H54 (cell line): ENCODE results near the gene CCR6.

Experiments
- DNase-seq: peaks from one replicate; pipeline ENCODE4 v3.0.0; 2011; ENCODE audit warnings: low spot score, mixed read lengths; ENCODE audit not compliant: insufficient read length
- FAIRE-seq: peaks from 3 replicates; lab custom pipeline; 2011; peaks lifted over from hg19 to GRCh38; lab: Jason Lieb, UNC
- POLR2A ChIP-seq: IDR thresholded peaks from 2 replicates; pipeline ENCODE4 v1.6.1; 2011; ENCODE audit warnings: low read depth, mild to moderate bottlenecking, low read length

The CCR6 gene

DNA sequence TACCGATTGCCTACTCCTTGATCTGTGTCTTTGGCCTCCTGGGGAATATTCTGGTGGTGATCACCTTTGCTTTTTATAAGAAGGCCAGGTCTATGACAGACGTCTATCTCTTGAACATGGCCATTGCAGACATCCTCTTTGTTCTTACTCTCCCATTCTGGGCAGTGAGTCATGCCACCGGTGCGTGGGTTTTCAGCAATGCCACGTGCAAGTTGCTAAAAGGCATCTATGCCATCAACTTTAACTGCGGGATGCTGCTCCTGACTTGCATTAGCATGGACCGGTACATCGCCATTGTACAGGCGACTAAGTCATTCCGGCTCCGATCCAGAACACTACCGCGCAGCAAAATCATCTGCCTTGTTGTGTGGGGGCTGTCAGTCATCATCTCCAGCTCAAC is 13.5 kb downstream of the CCR6 start:
- TF ChIP-seq POLR2A, result no peak
- no peak for FAIRE-seq
- no peak for DNase-seq

DNA sequence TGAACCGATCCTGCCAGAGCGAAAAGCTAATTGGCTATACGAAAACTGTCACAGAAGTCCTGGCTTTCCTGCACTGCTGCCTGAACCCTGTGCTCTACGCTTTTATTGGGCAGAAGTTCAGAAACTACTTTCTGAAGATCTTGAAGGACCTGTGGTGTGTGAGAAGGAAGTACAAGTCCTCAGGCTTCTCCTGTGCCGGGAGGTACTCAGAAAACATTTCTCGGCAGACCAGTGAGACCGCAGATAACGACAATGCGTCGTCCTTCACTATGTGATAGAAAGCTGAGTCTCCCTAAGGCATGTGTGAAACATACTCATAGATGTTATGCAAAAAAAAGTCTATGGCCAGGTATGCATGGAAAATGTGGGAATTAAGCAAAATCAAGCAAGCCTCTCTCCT is 14.2 kb downstream of the CCR6 start:
- TF ChIP-seq POLR2A, result no peak
- FAIRE-seq (no peak), DNase-seq (no peak)

DNA sequence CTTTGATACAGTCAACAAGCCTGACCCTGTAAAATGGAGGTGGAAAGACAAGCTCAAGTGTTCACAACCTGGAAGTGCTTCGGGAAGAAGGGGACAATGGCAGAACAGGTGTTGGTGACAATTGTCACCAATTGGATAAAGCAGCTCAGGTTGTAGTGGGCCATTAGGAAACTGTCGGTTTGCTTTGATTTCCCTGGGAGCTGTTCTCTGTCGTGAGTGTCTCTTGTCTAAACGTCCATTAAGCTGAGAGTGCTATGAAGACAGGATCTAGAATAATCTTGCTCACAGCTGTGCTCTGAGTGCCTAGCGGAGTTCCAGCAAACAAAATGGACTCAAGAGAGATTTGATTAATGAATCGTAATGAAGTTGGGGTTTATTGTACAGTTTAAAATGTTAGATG is 15.0 kb downstream of the CCR6 start:
- FAIRE-seq, result no peak
- DNase-seq, result no peak
- TF ChIP-seq POLR2A, result no peak

DNA sequence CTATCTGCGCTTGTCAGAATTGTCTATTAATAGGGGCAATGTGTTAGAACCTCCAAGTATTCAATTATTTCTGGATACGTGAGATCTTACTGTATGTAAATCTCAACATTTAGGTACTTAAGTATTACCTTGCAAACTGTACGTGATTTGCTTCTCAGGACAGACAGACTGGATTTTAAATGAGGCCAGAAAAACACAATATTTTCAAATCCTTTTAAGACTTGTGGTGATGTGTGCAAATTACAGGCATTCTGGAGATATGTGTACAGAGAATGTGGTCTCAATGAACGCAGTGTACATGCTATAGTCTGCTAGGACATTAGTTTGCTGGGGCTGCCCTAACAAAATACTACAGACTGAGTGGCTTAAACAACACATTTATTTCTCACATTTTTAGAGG is 16.9 kb downstream of the CCR6 start:
- FAIRE-seq (no peak), DNase-seq (no peak)
- TF ChIP-seq POLR2A, result no peak

DNA sequence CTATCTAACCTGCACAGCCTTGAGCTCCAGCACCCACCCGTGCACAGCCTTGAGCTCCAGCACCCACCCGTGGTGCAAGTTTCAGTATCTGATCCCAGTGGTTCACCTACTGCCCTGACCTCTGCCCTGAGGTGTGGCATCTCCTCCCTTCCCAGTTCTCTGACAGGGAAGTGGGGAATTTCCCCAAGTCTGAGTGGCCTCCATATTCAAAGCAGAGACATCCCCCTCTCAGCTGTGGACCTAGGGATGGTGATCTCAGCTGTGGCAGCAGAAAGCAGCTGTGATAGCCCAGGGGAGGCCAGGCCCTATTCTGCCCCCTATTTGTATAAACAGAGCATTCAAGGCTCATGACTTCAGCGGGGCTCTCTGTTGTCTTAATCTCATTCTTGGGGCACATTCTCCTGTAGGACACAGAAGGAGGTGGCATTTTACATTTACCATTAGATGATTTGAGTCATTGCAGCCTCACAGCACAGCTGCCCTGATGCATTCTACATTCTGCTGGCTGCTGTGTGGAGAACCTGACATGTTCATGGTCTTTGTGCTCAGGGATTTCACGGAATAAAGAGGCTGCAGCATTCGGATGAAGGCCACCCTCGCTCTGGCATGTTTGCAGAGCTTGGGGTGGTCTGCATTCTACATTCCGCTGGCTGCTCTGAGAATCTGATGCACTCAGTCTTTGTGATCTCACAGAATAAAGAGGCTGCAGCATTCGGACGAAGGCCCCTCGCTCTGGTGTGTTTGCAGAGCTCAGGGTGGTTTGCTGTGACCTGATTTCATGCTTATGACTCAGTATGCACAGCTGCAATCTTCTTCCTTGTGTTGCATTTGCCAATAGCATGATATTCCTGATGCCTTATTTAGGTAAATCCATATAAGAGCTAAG is 17.9 kb downstream of the CCR6 start:
- TF ChIP-seq POLR2A, result no peak
- DNase-seq (no peak), FAIRE-seq (no peak)

DNA sequence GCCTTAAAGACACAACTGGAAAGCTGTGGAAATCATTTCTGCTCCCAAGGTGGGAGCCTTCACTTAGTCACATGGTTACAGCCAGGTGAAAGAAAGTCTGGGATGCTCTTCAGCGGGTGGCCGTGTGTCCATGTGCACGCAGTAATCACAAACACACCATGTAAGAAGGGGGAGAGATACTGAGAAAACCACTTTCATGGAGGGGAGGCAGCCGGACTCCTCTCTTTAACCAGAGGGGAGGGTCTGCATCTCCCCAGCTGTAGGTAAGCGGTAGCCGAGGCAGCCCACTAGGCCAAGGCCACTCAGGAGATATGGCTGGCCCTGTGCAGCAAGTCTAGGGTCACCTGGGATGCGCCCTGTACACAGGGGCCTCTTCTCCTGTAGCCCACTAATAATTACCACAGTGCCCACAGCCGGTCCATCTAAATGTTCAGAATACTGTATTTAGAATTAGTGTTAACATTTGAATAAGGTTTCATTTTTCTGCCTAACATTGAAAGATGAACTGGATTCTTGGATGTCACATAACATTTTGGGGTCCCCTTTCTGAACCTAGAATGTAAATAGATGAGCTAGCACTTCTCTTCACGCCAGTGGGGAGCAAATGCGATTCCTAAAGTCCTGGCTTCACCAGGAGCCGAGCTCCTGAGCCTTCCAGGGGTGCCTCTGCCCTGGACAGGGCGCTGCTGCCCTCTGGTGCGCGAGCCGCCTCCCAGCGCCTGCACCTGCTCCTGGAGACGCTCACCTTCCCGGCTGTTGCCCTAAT is 19.0 kb downstream of the CCR6 start:
- TF ChIP-seq POLR2A, result no peak
- FAIRE-seq (no peak), DNase-seq (peak; percentile 17)

DNA sequence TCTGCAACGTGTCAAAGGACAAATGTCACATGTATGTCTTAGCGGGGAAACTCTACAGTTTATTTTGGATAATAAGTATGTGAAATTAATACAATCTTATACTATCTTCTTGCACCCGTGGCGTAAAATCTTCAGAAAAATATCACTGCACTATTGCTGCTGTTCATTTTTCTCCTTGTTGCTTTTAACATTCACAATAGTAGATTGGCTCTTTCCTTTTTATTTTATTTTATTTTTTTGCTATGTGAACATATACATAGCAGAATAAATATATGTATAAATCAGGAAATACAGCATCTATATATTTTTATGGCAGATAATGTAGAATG is 19.5 kb downstream of the CCR6 start:
- TF ChIP-seq POLR2A, result no peak
- FAIRE-seq, result no peak
- DNase-seq, result no peak

DNA sequence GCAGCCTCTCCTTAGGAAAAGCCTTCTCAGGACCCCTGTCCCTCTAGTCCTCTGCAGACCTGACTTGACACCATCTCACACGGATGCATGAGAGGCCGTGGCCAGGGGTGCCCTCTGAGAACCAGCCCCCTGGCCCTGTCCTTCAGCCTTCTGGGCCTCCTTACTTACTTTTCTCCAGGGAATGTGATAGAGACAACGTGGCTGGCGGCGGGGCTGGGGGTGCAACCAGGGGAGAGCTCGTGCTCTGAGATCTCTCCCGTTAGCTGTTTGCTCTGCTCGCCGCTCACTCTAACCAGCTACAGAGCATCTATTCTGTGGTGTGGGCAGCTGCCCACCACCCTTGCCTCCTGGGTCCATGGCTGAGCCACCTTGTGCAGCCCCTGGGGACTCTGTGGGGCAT is 20.1 kb downstream of the CCR6 start:
- TF ChIP-seq POLR2A, result no peak
- DNase-seq (no peak), FAIRE-seq (no peak)

DNA sequence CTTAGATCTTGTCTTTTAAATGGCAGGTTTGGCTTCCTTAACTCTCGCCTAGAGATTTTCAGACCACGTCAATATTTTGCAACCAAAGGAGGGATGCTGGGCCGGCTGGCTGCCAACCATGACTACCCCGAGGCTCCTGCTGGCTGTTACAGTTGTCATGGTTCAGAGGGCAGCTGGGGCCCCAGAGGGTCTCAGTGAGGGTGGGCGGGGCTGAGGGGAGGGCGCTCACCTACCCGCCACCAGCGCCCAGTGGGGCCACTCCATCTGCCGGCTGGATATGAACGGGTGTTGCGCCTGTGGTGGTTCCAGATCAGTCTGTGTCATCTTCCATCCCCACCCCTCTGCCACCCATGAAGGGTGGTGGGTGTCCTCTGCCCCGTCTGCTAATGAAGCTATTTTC is 22.6 kb downstream of the CCR6 start:
- FAIRE-seq, result no peak
- no peak for TF ChIP-seq POLR2A
- DNase-seq, result no peak

DNA sequence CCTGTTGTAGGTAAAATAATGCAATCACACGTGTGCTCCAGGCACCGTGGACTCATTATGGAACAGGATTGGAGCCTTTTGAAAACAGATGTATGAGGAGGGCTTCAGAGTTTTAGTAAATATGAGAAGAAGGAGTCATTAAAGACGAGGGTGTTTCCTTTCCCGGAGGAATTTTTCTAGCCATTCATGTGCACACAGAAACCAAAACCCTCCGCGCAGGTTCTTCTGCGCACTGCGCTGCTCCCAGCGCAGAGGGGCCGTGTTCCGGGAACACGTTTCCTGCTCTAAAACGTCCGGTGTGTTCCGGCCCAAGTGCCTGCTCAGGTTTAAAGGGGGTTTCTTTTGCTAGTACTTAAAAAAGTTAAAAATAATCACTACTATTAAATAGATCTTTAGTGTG is 23.2 kb downstream of the CCR6 start:
- FAIRE-seq (no peak), DNase-seq (no peak)
- no peak for TF ChIP-seq POLR2A

DNA sequence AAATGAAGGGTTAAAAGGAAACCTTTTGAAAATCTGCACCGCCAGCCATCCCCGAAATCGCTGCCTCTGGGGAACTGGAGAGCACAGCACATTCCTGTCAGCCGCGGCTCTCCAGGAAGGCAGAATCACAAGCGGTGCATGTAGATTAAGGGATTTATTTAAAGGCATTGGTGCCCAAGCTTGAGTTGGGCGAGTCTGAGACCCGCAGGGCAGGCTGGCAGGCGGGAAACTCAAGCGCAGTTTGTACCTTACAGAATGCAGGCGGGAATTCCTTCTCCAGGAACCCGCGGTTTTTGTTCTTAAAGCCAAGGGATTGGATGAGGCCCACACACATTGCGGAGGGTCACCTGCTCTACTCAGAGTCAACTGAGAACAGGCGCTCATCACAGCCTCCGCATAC is 24.1 kb downstream of the CCR6 start:
- FAIRE-seq (no peak), DNase-seq (no peak)
- no peak for TF ChIP-seq POLR2A

DNA sequence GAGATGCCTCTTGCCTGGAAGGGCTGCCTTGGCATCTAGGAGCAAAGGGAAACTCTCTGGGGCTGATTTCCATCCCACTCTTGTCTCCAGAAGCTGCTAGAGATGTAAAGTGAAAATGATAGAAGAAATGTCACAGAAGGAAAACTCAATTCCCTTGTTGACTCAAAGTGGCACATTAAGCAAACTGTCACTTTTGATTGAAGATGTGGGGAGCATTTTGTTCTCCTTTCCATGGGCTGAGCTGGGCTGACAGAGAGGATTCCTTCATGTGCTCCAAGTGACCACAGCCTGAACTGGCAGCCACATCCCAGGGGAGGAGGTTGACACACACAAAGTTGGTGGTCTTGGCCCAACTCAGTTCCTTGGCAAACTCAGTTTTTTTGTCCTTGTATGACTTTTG is 25.1 kb downstream of the CCR6 start:
- TF ChIP-seq POLR2A, result no peak
- FAIRE-seq (no peak), DNase-seq (no peak)

DNA sequence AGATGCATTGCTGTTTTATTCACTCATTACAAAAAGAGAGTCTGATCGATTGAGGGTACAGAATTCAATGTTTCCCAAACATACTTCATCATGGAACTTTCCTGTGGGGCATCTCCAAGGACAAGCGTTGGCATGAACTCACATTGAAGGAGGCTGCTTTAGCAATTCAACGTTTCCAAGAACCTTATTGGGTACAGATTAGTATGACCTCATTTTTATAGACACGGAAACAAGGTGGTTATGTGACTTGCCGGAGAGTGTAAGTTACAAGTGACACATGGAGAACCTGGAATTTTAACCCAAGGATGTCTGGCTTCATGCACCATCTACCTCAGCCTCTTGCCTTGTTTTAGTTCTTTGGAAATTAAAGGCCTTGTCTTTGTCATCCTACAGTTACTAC is 26.1 kb downstream of the CCR6 start:
- TF ChIP-seq POLR2A, result no peak
- FAIRE-seq, result no peak
- DNase-seq, result no peak

DNA sequence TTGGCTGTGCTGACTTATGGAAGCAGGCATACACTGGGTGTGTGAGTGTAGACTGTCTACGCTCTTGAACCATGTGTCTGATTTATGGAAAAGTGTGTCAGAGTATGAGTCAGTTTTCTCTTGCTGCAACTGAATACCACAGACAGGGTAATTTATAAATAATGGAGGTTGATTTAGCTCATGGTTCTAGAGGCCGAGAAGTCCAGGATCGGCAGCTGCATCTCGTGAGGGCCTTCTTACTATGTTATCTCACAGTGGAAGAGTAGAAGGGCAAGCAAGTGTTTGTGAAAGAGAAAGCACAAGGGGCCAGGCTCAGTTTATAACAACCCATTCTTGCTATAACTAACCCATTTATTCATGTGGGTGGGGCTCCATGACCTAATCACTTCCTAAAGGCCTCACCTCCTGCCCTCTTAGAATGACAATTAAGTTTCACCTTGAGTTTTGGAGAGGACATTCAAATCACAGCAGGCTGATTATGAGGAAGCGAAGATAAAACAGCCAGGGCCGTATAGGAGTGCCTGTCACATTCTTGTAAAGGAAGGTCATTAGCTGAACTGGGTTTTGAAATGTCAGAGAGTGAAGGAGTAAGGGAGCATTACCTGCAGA is 28.1 kb downstream of the CCR6 start:
- FAIRE-seq (no peak), DNase-seq (no peak)
- no peak for TF ChIP-seq POLR2A
